Epithelial cell of proximal tubule (primary cell): Measurements from ENCODE around the gene RUFY1. TPM values are rescaled to one million over a fixed set of nuclear protein-coding genes. Genes with fewer than 3 reads are reported as not detected.
"Not testable (repeated sequence)": the region's sequence is repeated elsewhere in the genome, so short reads cannot be mapped to it uniquely, and the experiment has no call there.

Experiments used
- DNase-seq: peaks from one replicate; pipeline ENCODE4 v3.0.0-alpha.2; 2011; ENCODE audit warnings: low read depth
- H3K4me3 ChIP-seq: 2 replicates; pipeline ENCODE4 v1.5.1; 2011; ENCODE audit warnings: low read depth, mild to moderate bottlenecking, low read length
- CTCF ChIP-seq: conservative IDR thresholded peaks from 2 replicates; pipeline ENCODE4 v1.5.1; 2012; ENCODE audit warnings: low read depth, mild to moderate bottlenecking, low read length
- total RNA-seq: library from RNA; depleted of rRNA; stranded (reverse); fragments of >200 nt; gene quantifications from 2 replicates; pipeline ENCODE4 v1.2.3, GENCODE V29; 2015

RUFY1 gene
- 25.1 and 31.5 TPM in 2 replicates for total RNA-seq

GRCh38 chr5:179550511-179551342 lies at the start of gene RUFY1:
TSS of gene RUFY1 (plus strand) at chr5:179550554. CDS start at chr5:179550570, 16 bp downstream.
- peak within 1 kb of the TSS; percentile 74 for H3K4me3 ChIP-seq
- TF ChIP-seq CTCF, result no peak
- no peak for DNase-seq

GRCh38 chr5:179501997-179502396 lies 48.4 kb upstream of the RUFY1 start:
- not testable (repeated sequence) for H3K4me3 ChIP-seq, DNase-seq

- not testable (repeated sequence) for DNase-seq
Observed at GRCh38 chr5:179502420-179502819, 47.9 kb upstream of the RUFY1 start.

GRCh38 chr5:179504191-179504590 lies 46.2 kb upstream of the RUFY1 start:
- H3K4me3 ChIP-seq, result no peak overlapping the region
- no peak for DNase-seq
- TF ChIP-seq CTCF, result no peak

More at GRCh38 chr5:179502420-179502819, 47.9 kb upstream of the RUFY1 start:
- not testable (repeated sequence) for H3K4me3 ChIP-seq

GRCh38 chr5:179504600-179505396 lies 45.6 kb upstream of the RUFY1 start:
- TF ChIP-seq CTCF, result no peak
- no peak overlapping the region for H3K4me3 ChIP-seq
- peak; percentile 9 for DNase-seq

- no peak for TF ChIP-seq CTCF
- no peak for DNase-seq
- no peak overlapping the region for H3K4me3 ChIP-seq
Observed at GRCh38 chr5:179505636-179506261, 44.6 kb upstream of the RUFY1 start.

GRCh38 chr5:179509239-179509638 lies 41.1 kb upstream of the RUFY1 start:
- no peak for TF ChIP-seq CTCF
- no peak for DNase-seq
- no peak overlapping the region for H3K4me3 ChIP-seq
